Measurements from ENCODE around the gene ZNF341.

ZNF341 gene

DNA sequence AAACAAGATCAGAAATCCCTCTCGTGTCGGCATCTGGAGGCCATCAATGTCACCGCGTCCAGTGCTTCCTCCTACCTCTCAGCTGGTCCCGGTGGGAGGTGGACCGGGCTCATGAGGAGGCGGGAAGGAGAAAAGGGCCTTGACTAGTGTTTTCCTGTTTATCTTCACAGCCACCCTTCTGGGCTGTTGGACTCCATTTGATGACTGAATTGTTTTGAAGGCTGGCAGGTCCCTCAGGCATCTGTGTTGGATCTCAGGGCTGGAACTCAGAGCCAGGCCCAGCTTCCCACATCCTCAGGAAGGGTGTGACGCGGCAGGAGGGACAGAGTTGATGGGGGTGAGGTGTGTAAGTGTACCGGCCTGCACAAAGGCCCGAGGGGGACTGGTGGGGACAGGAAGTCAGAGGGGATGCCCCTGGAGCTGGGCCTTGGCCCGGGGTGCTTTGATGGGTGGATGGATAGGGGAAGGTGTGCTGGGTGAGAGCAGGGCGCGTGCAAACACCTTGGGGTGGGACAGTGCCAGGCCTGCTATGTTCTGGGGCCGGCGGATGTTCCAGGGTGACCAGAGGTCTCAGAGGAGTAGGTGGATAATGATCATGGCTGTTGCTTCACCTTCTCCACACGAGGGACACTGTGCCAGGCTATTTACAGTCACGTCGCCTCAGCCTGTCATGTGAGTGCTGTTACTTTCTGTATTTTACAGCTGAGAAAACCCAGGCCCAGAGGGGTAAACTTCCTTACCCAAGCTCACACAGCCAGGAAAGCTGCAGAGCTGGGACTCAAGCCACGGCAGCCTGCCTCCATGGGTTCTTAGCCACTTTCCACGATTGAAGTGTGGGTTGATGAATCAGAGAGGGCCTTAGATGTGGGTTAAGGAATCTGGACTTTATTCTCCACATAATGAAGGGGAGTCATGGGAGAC is 61.5 kb downstream of the ZNF341 start:
- DNase-seq (ENCODE audit: low read depth in 2 of 2): no peak

- no peak for DNase-seq (ENCODE audit: low read depth in 2 of 2)
Observed at GRCh38 chr20:33796263-33796906, 64.6 kb downstream of the ZNF341 start.

- no peak for DNase-seq (ENCODE audit: low read depth in 2 of 2)
Observed at GRCh38 chr20:33796907-33797544, 65.2 kb downstream of the ZNF341 start.

DNA sequence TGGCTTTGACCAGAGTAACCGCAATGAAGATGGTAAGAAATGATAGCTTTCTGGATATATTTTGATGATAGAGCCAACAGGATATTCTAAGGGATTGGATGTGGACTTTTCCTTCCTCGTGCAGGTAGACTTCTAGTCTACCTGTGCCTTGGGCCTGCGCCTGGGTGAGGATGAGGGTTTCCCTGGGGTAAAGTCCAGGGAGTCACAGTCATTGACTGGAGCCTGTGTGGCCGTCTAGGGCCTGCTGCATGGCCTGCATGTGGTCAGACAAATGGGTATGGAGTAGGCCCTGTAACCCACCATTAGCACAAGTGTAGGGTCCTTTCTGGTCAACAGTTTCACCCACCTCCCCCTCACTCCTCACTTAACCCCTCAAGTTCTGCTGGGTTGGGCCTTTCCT is 66.6 kb downstream of the ZNF341 start:
- DNase-seq (ENCODE audit: low read depth in 2 of 2): no peak

DNA sequence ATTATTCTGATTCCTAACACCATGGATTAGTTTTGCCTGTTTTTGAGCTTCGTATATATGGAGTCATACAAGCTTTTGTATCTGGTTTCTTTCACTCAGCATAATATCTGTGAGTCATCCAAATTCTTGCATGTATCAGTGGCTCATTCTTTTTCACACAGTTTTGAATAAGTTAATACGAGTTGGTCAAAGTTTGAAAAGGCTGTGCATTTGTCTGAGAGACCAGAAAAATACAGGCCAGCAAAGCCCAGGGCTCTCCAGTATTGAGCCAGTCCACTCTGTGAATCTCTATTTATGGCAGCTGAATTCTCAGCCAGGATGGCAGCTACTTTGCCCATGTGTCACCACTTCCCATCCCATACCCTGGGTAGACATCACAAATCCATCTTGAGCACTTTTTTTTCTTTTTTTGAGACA is 72.1 kb downstream of the ZNF341 start:
- DNase-seq (ENCODE audit: low read depth in 2 of 2): no peak

GRCh38 chr20:33808388-33808787 is 76.6 kb downstream of the ZNF341 start:
- no peak for DNase-seq (ENCODE audit: low read depth in 2 of 2)

GRCh38 chr20:33810259-33810658 is 78.5 kb downstream of the ZNF341 start:
- DNase-seq (ENCODE audit: low read depth in 2 of 2): no peak

- DNase-seq (ENCODE audit: low read depth in 2 of 2): peak; percentile 97
Observed at GRCh38 chr20:33810885-33811775, 79.3 kb downstream of the ZNF341 start, which contains the start of gene CHMP4B. Gene CHMP4B (plus strand): TSS chr20:33811348. CDS start chr20:33811469, 121 bp downstream.

DNA sequence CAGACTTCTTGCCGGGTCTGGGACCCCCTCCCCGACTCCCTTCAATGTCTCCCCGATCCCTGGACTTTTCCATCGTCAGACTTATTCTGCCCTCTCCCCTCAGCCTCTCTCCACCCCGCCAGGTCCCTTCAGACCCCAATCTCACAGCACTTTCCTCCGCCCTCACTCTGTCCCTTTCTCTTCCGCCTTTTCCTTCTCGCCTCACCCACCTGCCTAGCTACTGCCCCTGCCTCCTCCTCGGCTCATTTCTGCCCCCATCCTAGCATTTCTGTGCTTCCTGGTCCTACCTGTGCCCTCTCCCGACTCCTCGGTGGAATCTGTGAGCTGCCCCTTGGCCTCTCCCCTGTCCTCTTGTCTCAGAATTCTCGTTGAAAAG is 80.0 kb downstream of the ZNF341 start:
- DNase-seq (ENCODE audit: low read depth in 2 of 2): peak in 1 of 2 experiments; percentile 1

GRCh38 chr20:33812152-33812849 is 80.5 kb downstream of the ZNF341 start:
- DNase-seq (ENCODE audit: low read depth in 2 of 2): peak in 1 of 2 experiments; percentile 28

- no peak for DNase-seq (ENCODE audit: low read depth in 2 of 2)
Observed at GRCh38 chr20:33812908-33813462, 81.2 kb downstream of the ZNF341 start.

DNA sequence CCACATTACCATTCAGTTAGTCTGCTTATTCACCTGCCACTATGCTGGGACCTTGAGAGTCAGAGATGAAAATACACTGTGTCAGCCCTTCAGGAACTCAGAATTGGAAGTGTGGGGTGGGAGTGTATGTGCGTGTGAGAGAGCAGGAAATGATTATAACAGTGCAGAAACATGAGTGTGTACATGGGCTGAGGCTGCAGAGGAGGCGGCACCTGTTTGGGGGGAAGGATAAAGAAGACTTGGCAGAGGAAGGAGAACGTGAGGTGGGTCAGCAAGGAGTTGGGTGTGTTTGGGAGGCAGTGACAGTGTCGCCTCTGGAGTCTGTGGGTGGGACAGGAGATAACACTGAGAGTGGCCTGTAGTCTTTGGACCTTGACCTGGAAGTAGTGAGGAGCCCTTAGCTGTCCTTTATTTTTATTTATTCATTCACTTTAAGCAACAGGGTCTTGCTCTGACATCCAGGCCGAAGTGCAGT is 82.5 kb downstream of the ZNF341 start:
- DNase-seq (ENCODE audit: low read depth in 2 of 2): no peak

DNA sequence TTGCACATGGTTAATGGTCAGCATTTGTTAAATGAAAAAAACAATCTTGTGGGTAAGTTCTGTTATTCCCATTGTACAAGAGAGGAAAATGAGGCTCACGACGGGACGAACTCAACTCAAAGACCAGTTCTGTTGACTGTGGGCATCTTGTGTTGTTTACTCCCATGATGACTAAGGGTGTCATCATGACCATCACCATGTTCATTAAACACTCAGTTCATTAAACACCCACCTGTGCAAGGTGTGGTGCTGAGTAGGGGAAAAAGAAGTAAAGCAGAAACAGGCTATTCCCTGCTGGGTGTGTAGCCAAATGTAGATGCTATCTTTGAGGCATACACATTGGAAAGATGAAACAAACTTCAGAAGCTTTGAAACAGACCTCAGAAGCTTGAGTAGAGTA is 83.9 kb downstream of the ZNF341 start:
- DNase-seq (ENCODE audit: low read depth in 2 of 2): no peak

DNA sequence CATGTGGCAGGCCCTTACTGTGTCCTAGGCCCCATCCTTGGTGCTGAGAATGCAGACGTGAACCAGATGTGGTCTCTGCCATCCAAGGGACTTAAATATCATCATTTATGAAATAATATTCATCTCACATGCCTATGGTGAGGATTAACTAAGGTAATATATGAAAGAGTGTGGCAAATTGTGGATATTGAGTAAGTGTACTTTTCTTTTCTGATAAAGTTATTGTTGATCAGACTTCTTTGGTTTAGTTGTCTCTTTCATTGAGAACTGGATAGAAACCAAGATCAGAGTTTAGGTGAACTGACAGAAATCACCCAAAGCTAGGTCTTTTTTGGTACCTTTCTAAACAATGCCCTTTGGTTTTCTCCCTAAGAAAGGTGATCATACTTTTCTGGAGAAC is 84.4 kb downstream of the ZNF341 start:
- DNase-seq (ENCODE audit: low read depth in 2 of 2): no peak

- no peak for DNase-seq (ENCODE audit: low read depth in 2 of 2)
Observed at GRCh38 chr20:33817411-33817810, 85.6 kb downstream of the ZNF341 start.

DNA sequence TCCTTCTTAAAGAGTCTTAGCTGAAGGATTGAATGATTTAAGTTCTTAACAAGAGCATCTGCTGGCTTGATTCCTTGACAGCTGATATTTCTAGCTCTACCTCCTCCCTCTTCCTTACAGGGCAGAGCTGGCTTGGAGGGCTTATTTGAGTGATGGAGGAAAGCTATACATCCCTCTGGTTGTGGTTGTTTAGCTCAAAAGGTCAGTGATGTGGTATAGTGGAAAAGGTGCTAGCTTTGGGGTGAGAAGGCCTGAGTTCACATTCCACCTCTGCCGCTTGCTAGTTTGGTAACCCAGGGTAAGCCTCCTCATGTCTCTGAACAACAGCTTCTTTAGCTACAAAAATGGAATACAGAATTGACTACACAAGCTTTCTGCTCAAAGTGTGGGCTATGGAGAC is 87.7 kb downstream of the ZNF341 start:
- no peak for DNase-seq (ENCODE audit: low read depth in 2 of 2)

- no peak for DNase-seq (ENCODE audit: low read depth in 2 of 2)
Observed at GRCh38 chr20:33820362-33820761, 88.6 kb downstream of the ZNF341 start.

- DNase-seq (ENCODE audit: low read depth in 2 of 2): no peak
Observed at GRCh38 chr20:33821270-33821836, 89.6 kb downstream of the ZNF341 start.

GRCh38 chr20:33822423-33822822 is 90.6 kb downstream of the ZNF341 start:
- no peak for DNase-seq (ENCODE audit: low read depth in 2 of 2)

DNA sequence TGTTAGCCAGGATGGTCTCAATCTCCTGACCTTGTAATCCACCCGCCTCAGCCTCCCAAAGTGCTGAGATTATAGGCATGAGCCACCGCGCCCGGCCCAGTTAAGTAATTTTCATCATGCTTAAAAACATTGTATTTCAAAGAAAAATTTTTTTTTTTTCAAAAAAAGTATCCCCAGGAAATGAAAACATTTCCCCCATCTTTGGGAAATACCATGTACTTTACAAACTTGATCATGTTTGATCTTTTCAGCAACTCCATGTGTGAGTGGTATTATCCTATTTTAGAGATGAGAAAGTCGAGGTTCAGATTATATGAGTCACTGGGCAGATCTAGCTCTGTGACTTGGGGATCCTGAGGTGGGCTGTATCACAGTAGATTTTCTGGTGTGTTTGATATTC is 91.2 kb downstream of the ZNF341 start:
- no peak for DNase-seq (ENCODE audit: low read depth in 2 of 2)
